Measurements from ENCODE around the gene RAVER1.
A peak's percentile ranks its signal among the peaks of the same experiment; 100 is the strongest.
"Not testable (repeated sequence)": the region's sequence is repeated elsewhere in the genome, so short reads cannot be mapped to it uniquely, and the experiment has no call there.

The RAVER1 gene

DNA sequence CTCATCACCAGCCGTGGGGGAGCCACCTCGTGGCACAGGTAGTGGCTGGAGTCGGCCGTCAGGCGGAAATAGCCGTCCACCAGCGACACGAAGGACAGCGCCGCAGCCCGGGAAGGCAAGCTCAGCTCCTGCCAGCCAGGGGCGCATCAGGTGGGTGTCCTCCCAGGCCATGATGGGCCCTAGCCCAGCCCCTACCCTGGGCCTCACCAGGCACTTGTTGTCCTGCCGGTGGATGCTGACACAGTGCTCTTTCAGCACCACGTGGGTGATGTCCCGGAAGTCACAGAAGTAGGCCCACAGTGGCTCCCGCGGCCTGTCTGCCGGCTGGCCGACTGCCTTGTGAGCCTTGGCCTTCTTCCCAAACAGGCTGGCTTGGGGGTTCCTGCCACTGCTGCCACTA, 31.3 kb upstream of the RAVER1 start:
- in situ Hi-C loops (cut with HindIII; ENCODE audit: low pct_unique_long_range_greater_than_20kb, low sequenced_read_pairs) = no loop called here
- DNase-seq (ENCODE audit: low read depth in 1 of 2, low spot score in 1 of 2) = no peak
- no peak for TF ChIP-seq JUND (IDR thresholded peaks at IDR 0.05; ENCODE audit: low read depth)

DNA sequence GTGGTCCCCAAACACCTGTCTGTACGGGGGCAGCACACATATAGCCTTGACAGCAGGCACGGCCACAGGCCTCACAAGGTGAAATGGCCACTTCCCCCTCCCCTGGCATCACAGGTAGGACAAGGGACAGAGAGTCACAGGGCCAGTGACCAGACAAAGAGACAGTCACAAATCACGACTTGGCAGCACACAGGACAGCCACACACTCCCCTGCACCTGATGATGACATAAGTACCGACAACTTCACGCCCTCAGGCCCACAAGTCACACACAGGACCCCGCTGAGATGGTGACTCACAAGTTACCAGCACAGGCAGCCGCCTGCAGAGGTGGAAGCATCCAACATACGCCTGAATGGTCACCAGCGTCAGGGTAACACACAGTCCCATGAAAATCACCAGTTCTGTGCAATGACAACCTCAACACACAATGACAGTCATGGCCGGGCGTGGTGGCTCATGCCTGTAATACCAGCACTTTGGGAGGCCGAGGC, 30.5 kb upstream of the RAVER1 start:
- no peak for TF ChIP-seq JUND (IDR thresholded peaks at IDR 0.05; ENCODE audit: low read depth)

GRCh38 chr19:10362259-10362658, 28.9 kb upstream of the RAVER1 start:
- in situ Hi-C loops (cut with HindIII; ENCODE audit: low pct_unique_long_range_greater_than_20kb, low sequenced_read_pairs) = no loop called here
- DNase-seq (ENCODE audit: low read depth in 1 of 2, low spot score in 1 of 2) = no peak
- TF ChIP-seq JUND (IDR thresholded peaks at IDR 0.05; ENCODE audit: low read depth) = no peak

More for the DNA sequence above, 30.5 kb upstream of the RAVER1 start:
- in situ Hi-C loops (cut with HindIII; ENCODE audit: low pct_unique_long_range_greater_than_20kb, low sequenced_read_pairs) = no loop called here
- no peak for DNase-seq (ENCODE audit: low read depth in 1 of 2, low spot score in 1 of 2)

DNA sequence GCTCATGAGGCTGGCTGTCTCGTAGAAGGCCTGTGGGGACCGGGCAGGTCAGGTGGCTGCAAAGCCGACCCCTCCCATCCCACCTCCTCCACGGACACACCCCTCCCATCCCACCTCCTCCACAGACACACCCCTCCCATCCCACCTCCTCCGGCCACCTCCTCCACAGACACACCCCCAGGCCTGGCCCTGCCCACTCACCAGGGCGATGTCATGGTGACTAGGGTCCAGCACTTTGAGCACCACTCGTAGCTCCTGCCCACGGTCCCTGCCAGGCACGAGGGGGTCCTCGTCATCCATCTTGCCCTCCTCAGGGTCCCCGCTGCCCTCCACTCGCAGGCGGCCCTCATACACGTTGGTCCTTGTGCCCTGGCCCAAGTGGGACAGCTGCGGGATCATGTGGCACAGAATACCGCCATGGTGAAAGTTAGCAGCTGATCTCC, 28.3 kb upstream of the RAVER1 start:
- DNase-seq (ENCODE audit: low read depth in 1 of 2, low spot score in 1 of 2) = no peak
- in situ Hi-C loops (cut with HindIII; ENCODE audit: low pct_unique_long_range_greater_than_20kb, low sequenced_read_pairs) = no loop called here
- no peak for TF ChIP-seq JUND (IDR thresholded peaks at IDR 0.05; ENCODE audit: low read depth)

DNA sequence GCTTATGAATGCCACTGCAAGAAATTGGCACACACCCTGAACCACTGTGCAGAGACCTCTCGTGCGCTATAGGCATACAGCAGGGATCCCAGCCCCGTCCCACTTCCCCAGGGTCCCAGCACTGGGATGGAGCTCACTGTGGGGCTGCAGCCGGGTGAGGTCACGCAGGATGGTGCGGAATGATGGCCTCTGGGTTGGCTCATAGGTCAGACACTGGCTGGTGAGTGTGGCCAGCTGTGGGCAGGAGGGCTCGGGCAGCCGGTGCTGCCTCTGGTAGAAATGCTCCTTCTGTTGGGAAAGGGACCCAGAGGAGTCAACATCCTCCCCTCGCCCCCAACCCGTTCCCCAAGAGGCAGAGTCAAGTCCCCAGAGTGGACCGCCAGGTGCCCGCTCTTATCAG, 23.1 kb upstream of the RAVER1 start:
- in situ Hi-C loops (cut with HindIII; ENCODE audit: low pct_unique_long_range_greater_than_20kb, low sequenced_read_pairs) = no loop called here
- DNase-seq (ENCODE audit: low read depth in 1 of 2, low spot score in 1 of 2) = no peak
- TF ChIP-seq JUND (IDR thresholded peaks at IDR 0.05; ENCODE audit: low read depth) = no peak

- in situ Hi-C loops (cut with HindIII; ENCODE audit: low pct_unique_long_range_greater_than_20kb, low sequenced_read_pairs) = no loop called here
These were observed 20.6 kb upstream of the RAVER1 start for GRCh38 chr19:10353793-10354391.

GRCh38 chr19:10352764-10353671, 19.7 kb upstream of the RAVER1 start:
- no peak for TF ChIP-seq JUND (IDR thresholded peaks at IDR 0.05; ENCODE audit: low read depth)
- DNase-seq (ENCODE audit: low read depth in 1 of 2, low spot score in 1 of 2) = no peak
- in situ Hi-C loops (cut with HindIII; ENCODE audit: low pct_unique_long_range_greater_than_20kb, low sequenced_read_pairs) = no loop called here

More at GRCh38 chr19:10353793-10354391, 20.6 kb upstream of the RAVER1 start:
- peak in 1 of 2 experiments; percentile 72 for DNase-seq (ENCODE audit: low read depth in 1 of 2, low spot score in 1 of 2)
- no peak for TF ChIP-seq JUND (IDR thresholded peaks at IDR 0.05; ENCODE audit: low read depth)

- in situ Hi-C loops (cut with HindIII; ENCODE audit: low pct_unique_long_range_greater_than_20kb, low sequenced_read_pairs) = no loop called here
- no peak for TF ChIP-seq JUND (IDR thresholded peaks at IDR 0.05; ENCODE audit: low read depth)
- no peak for DNase-seq (ENCODE audit: low read depth in 1 of 2, low spot score in 1 of 2)
These were observed 13.2 kb upstream of the RAVER1 start for GRCh38 chr19:10346509-10346908.

DNA sequence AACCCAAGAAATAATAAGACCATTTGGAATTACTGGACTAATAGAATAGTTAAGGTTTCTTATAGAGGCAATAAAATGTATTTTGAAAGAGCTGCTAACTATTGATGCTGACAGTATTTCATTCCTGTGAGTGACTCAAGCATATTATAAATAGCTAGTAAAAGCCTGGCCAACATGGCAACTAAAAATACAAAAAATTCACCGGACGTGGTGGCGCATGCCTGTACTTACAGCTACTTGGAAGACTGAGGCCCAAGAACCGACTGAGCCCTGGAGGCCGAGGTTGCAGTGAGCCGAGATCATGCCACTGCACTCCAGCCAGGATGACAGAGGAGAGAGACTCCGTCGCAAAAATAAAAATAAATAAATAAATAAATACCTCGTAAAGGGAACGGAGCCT, 11.5 kb upstream of the RAVER1 start:
- TF ChIP-seq JUND (IDR thresholded peaks at IDR 0.05; ENCODE audit: low read depth) = no peak
- no peak for DNase-seq (ENCODE audit: low read depth in 1 of 2, low spot score in 1 of 2)
- in situ Hi-C loops (cut with HindIII; ENCODE audit: low pct_unique_long_range_greater_than_20kb, low sequenced_read_pairs) = no loop called here

- DNase-seq (ENCODE audit: low read depth in 1 of 2, low spot score in 1 of 2) = no peak
- in situ Hi-C loops (cut with HindIII; ENCODE audit: low pct_unique_long_range_greater_than_20kb, low sequenced_read_pairs) = no loop called here
- TF ChIP-seq JUND (IDR thresholded peaks at IDR 0.05; ENCODE audit: low read depth) = no peak
These were observed 10.2 kb upstream of the RAVER1 start for GRCh38 chr19:10343495-10343894.

DNA sequence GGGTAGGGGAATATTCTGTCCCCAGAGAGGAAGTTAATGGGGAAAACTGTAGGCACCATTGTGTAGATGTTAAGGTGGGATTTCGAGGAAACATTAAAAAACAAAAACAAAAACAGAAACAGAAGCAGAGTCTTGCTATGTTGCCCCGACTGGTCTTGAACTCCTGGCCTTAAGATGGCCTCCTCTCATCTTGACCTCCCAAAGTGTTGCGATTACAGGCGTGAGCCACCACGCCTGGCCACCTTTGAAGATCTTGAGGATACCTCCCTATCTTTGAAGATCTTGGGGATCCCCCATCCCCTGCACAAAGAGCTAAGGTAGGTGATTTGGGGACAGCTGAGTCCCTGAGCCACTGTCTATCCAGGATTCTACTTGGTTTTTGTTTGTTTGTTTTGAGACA, 6.6 kb upstream of the RAVER1 start:
- in situ Hi-C loops (cut with HindIII; ENCODE audit: low pct_unique_long_range_greater_than_20kb, low sequenced_read_pairs) = no loop called here
- no peak for TF ChIP-seq JUND (IDR thresholded peaks at IDR 0.05; ENCODE audit: low read depth)
- DNase-seq (ENCODE audit: low read depth in 1 of 2, low spot score in 1 of 2) = no peak

GRCh38 chr19:10339380-10339960, 6.1 kb upstream of the RAVER1 start, which contains the start of gene ICAM3:
Gene ICAM3 (minus strand): TSS chr19:10339624. CDS start chr19:10339614, 10 bp downstream.
- no peak for TF ChIP-seq JUND (IDR thresholded peaks at IDR 0.05; ENCODE audit: low read depth)
- in situ Hi-C loops (cut with HindIII; ENCODE audit: low pct_unique_long_range_greater_than_20kb, low sequenced_read_pairs) = no loop called here
- DNase-seq (ENCODE audit: low read depth in 1 of 2, low spot score in 1 of 2) = no peak

DNA sequence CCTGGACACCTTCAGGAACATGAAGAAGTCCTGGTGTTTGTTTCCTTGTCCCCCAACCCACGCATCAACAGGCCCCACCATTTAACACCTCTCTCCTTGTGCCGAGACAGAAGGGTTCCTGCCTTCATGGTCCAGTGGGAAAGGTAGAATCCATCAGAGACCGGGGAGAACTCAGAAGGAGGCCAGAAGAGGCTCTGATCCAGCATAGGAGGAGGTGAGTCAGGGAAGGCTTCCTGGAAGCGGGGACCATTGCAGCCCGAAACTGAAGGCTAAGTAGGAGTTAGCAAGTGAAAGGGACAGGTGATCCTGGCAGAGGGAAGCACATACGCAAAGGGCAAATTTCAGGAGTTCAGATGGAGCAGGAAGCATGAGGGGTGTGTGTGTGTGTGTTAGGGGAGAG, 5.6 kb upstream of the RAVER1 start:
- TF ChIP-seq JUND (IDR thresholded peaks at IDR 0.05; ENCODE audit: low read depth) = no peak
- in situ Hi-C loops (cut with HindIII; ENCODE audit: low pct_unique_long_range_greater_than_20kb, low sequenced_read_pairs) = no loop called here
- no peak for DNase-seq (ENCODE audit: low read depth in 1 of 2, low spot score in 1 of 2)

DNA sequence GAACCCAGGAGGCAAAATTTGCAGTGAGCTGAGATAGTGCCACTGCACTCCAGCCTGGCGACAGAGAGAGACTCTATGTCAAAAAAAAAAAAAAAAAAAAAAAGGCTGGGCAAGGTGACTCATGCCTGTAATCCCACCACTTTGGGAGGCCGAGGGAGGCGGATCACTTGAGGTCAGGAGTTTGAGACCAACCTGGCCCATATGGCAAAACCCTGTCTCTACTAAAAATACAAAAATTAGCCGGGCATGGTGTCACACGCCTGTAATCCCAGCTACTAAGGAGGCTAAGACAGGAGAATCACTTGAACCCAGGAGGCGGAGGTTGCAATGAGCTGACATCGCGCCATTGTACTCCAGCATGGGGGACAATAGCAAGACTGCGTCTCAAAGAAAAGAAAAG, 3.4 kb upstream of the RAVER1 start:
- in situ Hi-C loops (cut with HindIII; ENCODE audit: low pct_unique_long_range_greater_than_20kb, low sequenced_read_pairs) = not testable (repeated sequence)

More for the DNA sequence above, 3.4 kb upstream of the RAVER1 start:
- not testable (repeated sequence) for DNase-seq (ENCODE audit: low read depth in 1 of 2, low spot score in 1 of 2)
